Stimulated activated CD8-positive, alpha-beta memory T cell treated with anti-CD3 and anti-CD28 coated beads, Interleukin-7, amount 100 ng/mL, for 48 hours (primary cell): ENCODE data around the gene PGS1.

Experiments used
- DNase-seq, 2 donors: peaks; one replicate each; pipeline ENCODE4 v3.0.0-alpha.2; 2020; ENCODE audit warnings: low read depth in 1 of 2; ENCODE audit errors: extremely low read depth in 1 of 2

Gene PGS1

GRCh38 chr17:78406920-78407319, 28.5 kb downstream of the PGS1 start:
- no peak for DNase-seq

GRCh38 chr17:78407387-78408000, 29.0 kb downstream of the PGS1 start:
- no peak for DNase-seq

DNA sequence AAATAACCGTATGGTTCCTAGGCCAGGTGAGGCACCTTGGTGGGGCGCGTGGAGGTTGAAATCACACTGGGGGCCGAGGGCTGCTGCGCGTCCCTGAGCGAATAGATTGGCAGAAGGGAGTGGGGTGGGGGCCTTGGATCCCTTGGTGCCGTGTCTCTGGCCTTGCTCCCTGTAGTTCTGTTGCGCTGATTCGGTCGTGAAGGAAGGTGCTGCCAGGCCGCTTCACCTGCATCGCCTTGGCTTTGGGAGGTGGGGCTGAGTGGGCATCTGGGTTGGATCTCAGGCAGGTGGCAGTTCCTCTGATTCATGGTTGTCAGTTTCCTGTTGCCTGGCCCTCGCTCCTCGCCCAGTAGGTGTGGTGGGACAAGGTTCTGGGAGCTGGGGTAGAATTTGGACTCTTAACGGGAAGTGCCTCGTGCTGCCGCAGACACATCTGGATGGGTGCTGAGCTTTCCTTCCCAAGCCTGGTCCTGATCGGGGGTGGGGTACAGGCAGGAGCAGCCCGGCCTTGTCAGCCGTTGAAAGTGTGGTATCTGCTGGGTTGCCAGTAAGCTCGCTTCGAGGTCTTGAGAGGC, 30.1 kb downstream of the PGS1 start:
- DNase-seq: no peak

DNA sequence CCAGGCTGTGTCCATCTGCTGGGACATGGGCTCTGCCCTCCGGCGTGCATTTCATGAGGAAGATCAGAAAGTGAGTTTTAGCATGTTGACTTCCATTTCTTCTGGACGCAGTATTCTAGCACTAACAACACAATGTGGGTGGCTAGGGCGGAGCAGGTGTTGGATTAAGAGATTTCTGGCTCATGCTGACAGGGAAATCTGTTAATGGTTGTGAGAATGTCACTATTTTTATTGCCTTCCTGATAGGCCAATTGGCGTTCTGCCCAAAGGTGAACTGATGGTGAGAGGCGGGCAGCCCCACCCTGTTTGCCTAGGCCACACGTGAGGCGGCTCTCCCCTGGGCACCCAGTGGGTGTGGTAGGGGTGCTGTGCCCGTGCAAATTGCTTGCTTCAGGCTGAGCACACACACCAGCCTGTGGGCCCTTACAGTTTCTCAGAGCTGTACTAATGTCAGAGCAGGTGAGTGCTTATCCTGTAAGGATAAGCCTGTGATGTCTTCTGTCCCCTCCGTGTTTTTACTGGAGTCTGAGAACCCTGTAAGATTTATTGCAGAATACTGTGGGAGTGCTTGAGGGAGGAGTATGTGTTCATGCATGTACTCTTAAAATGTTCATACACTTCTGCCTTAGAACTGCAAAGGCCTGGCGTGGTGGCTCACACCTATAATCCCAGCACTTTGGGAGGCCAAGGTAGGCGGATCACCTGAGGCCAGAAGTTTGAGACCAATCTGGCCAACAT, 30.9 kb downstream of the PGS1 start:
- DNase-seq: no peak

GRCh38 chr17:78411241-78411857, 32.9 kb downstream of the PGS1 start:
- DNase-seq: no peak

DNA sequence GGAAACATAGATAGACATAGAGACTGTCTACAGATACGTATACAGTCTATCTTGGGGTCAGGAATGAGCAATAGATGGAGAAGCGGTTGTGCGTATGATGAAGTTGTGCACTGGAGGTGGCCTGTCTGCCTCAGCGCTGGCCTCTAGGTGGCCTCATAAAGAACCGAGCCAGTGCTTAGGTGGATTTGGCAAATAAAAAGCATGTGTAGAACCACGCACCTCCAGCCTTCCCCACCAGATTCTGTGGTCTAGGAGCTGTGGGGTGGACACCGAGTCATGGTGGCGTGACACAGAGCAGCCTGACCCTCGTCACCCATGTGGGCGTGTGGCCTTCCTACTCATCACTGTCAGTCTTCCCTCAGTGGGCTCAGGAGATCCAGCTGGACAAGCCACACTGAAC, 34.0 kb downstream of the PGS1 start:
- peak; percentile 16 to 68 for DNase-seq

DNA sequence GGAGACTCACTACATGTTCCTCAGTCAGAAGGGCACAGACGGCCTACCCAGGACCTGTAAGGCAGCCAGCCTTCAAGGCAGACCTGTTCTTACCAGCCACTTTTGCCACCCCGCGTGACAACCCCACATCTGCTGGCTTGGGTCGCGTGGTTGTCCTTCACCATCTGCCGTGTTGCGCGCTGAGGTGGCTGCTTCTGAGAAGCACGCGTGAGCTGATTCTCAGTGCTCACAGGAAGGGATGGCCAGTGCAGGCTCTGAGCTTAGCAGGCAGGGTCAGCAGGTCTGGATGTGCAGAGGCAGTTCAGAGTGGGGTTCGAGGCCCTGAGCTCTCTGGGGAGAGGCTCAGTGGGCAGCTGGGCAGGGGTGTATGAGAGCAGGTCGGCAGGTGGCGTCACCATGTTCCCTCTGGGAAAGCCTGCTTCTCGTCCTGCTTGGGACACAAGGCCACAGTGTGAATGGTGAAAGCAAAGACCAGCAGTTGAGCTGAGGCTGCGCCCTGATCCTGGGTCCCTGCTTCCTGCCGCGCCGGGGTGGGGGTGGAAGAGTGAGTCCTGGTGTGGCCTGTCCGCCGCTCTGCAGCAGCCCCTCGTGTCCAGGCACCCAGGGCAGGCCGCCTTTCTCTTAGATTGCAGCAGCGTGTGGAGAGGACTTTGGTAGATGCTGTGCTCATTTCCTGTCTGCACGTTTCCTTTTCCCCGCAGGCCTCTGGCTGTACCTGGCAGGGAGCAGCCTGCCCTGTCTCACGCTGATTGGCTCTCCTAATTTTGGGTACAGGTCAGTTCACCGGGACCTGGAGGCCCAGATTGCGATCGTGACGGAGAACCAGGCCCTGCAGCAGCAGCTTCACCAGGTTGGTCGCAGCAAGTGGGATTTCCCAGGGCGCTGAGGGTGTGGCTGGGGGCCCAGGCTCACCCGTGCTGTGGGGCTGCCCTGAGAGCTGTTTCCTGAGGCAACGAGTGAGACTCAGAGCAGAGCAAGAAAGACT, 36.0 kb downstream of the PGS1 start:
- DNase-seq: peak in 1 of 2 donors; percentile 38

- DNase-seq: no peak
Measured at GRCh38 chr17:78415821-78416711, 37.6 kb downstream of the PGS1 start.

DNA sequence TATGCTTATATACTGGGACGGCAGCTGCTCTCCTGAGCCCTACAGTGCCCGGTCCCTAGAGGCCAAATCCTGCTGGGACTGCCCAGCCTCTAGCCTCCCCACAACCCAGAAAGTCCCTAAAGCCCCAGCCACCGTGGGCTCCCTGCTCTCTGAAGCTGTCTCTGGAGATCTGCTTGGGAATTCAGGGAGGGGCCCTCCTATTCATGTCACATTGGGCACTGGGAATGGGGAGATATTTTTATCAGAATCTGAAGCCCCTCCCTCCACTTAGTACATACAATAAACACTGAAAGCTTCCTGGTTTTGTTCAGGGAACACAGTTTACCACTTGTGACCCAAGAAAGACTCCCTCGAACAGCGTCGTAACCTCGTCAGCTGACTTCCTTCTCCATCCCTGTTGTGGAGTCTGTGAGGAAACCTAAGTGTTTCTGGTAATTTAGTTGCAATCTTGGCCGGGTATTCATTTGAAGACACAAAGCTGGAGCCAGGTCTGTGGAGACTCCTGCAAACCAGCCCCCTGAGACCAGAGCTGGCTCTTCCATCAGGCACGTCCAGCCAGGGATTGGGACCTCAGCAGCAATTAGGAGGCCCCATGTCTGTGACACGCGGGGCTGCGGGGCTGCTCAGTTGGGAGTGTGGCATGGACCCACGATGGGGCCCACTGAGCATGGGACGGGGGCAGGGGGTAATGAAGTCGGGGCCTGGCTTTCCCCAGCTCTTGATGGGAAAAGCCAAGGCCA, 38.5 kb downstream of the PGS1 start:
- no peak for DNase-seq

GRCh38 chr17:78417531-78417909, 39.1 kb downstream of the PGS1 start:
- no peak for DNase-seq

GRCh38 chr17:78418326-78419026, 40.0 kb downstream of the PGS1 start:
- DNase-seq: no peak

GRCh38 chr17:78419970-78420815, 41.7 kb downstream of the PGS1 start:
- DNase-seq: no peak

GRCh38 chr17:78421084-78421533, 42.7 kb downstream of the PGS1 start:
- no peak for DNase-seq

- DNase-seq: peak; percentile 23 to 53
Measured at GRCh38 chr17:78421534-78422266, 43.3 kb downstream of the PGS1 start.

GRCh38 chr17:78422267-78422605, 43.8 kb downstream of the PGS1 start:
- no peak for DNase-seq

DNA sequence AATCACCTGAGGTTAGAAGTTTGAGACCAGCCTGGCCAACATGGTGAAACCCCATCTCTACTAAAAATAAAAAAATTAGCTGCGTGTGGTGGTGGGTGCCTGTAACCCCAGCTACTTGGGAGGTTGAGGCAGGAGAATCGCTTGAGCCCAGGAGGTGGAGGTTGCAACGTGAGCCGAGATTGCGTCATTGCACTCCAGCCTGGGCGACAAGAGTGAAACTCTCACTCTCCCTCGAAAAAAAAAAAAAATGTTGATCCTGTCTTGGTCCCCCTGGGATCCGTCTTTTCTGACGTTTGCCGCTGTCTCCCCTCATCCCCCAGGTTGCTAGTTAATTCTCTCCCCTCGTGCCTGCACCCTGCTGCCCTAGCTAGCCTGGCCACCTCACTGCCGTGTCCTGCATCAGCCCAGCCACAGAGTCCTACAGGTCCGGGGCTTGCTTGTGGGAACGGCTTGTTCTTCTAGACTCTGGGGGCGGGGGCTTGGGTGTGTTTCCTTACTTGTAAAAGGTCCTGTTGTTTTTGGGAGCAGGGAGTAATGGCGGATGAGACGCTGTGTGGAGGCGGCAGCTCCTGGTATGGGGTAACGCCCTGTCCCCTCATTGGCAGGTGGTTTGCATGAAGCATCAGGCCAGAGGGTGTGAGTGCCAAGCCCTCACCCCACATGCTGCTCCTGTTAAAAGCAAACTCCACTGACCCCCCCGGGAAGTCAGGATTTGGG, 44.6 kb downstream of the PGS1 start:
- DNase-seq: no peak
